Adipocyte (in vitro differentiated cells): ENCODE data around the gene ATP6V1B1.
A peak's percentile ranks its signal among the peaks of the same experiment; 100 is the strongest.
"Not testable (repeated sequence)": the region's sequence is repeated elsewhere in the genome, so short reads cannot be mapped to it uniquely, and the experiment has no call there.

Experiments used
- DNase-seq: peaks from one replicate; pipeline ENCODE4 v3.0.0-alpha.2; 2015; ENCODE audit warnings: low read depth
- H3K27me3 ChIP-seq: replicated peaks from 2 replicates; pipeline ENCODE4 v1.7.0; 2013; ENCODE audit warnings: mild to moderate bottlenecking, low read length, moderate library complexity; ENCODE audit not compliant: control insufficient read depth, insufficient read depth
- H3K36me3 ChIP-seq: 2 replicates; pipeline ENCODE4 v1.7.0; 2013; ENCODE audit warnings: low read length, mild to moderate bottlenecking, moderate library complexity; ENCODE audit not compliant: control insufficient read depth, insufficient read depth, severe bottlenecking
- H3K4me1 ChIP-seq: 2 replicates; pipeline ENCODE4 v1.7.0; 2013; ENCODE audit warnings: mild to moderate bottlenecking, low read length, moderate library complexity; ENCODE audit not compliant: control insufficient read depth, insufficient read depth
- H3K4me3 ChIP-seq: 2 replicates; pipeline ENCODE4 v1.7.0; 2013; ENCODE audit warnings: mild to moderate bottlenecking, low read length, moderate library complexity
- H3K9ac ChIP-seq: 2 replicates; pipeline ENCODE4 v1.7.0; 2013; ENCODE audit warnings: mild to moderate bottlenecking, low read length, moderate library complexity
- H3K9me3 ChIP-seq: 2 replicates; pipeline ENCODE4 v1.7.0; 2013; ENCODE audit warnings: mild to moderate bottlenecking, low read length, moderate library complexity; ENCODE audit not compliant: control insufficient read depth

ATP6V1B1 gene

DNA sequence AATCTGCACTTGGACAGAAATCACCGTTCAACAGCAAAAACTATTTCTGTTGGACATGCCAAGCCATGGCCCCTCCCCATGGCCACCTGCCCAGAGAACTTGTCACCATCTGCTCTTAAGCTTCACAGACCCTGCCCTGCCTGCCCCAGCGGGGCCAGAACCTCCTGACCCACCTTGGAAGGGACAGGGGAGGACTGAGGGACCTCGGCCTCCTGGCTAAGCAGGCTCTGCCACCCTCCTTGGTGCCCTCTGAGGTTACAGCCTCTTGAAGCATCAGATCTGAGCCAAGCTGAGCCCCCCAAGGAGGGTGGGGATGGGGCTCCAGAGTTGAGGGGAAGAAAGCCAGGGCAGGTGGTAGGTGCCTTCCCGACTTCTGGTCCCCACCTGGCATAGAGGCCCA, 52.5 kb downstream of the ATP6V1B1 start:
- Histone ChIP-seq H3K27me3 (no peaks in the 10 kb centered on the region), H3K4me3 (no peak overlapping the region), H3K9ac (peak overlapping the region; percentile 11), H3K4me1 (peaks cover 15% of the 10 kb centered on the region), H3K9me3 (no peaks in the 10 kb centered on the region), H3K36me3 (peaks cover 65% of the 10 kb centered on the region)
- DNase-seq: no peak

- Histone ChIP-seq H3K36me3 (peaks cover 65% of the 10 kb centered on the region), H3K27me3 (no peaks in the 10 kb centered on the region), H3K9ac (no peak overlapping the region), H3K9me3 (no peaks in the 10 kb centered on the region), H3K4me1 (peaks cover 23% of the 10 kb centered on the region), H3K4me3 (no peak overlapping the region)
- no peak for DNase-seq
Measured at GRCh38 chr2:70988726-70989648, 53.3 kb downstream of the ATP6V1B1 start.

DNA sequence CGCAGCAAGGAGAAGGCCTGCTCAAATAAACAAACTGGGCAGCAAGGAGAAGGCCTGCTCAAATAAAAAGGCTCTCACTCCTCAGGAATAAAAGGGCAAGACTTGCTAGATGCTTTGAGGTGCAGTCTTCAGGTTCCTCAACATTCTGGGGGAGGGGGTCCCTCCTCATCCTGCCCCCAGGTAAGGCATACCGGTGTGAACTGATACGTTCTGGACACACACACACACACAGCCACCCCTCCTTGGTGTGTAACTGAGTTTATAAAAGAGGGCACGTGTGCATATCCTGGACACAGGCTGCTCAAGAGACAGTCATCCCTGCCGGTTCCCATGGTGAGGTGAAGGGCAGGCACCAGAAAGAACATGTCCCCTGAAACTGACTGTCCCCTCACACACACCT, 54.5 kb downstream of the ATP6V1B1 start:
- Histone ChIP-seq H3K9me3 (no peaks in the 10 kb centered on the region), H3K4me1 (peaks cover 26% of the 10 kb centered on the region), H3K27me3 (no peaks in the 10 kb centered on the region), H3K4me3 (no peak overlapping the region), H3K9ac (no peak overlapping the region), H3K36me3 (peaks cover 65% of the 10 kb centered on the region)
- DNase-seq: no peak

DNA sequence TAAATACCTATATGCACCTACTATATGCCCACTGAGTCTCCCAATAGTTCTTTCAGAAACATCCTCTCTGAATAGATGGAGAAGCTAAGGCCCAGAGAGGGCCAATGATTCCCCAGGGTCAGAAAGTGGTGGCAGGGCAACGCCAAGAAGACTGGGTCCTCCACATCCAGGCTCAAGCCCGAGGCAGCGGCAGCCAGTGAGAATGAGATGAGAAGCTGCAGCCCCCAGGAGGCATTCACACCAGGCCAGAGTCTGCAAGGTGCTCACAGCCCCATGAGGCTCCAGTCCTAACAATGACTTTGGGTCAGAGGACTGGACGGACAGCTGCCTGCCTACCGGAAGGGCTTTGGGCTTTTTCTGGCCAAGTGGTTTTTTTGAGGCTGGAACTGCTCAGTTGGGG, 55.4 kb downstream of the ATP6V1B1 start:
- no peak for DNase-seq
- Histone ChIP-seq H3K9ac (no peak overlapping the region), H3K27me3 (no peaks in the 10 kb centered on the region), H3K4me1 (peaks cover 29% of the 10 kb centered on the region), H3K4me3 (no peak overlapping the region), H3K9me3 (no peaks in the 10 kb centered on the region), H3K36me3 (peaks cover 57% of the 10 kb centered on the region)

DNA sequence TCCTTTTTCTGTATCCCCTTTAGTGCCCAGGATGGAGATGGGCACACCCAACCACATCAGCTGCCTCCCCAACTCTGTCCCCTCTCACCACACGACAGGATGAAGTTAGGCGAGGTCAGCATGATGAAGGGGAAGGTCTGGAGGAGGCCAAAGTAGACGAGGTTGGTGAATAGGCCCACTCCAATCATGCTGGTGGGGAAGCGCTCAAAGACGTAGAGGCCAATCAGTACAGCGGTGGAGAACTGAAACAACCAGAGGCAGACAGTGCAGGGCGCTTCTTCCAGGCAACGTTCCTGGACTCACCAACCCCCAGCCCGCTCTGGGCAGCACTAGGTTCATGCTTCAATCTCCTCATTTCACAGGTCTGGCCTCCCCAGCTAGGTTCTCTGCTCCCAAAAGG, 56.0 kb downstream of the ATP6V1B1 start:
- Histone ChIP-seq H3K4me3 (no peak overlapping the region), H3K36me3 (peaks cover 51% of the 10 kb centered on the region), H3K4me1 (peaks cover 29% of the 10 kb centered on the region), H3K9me3 (no peaks in the 10 kb centered on the region), H3K9ac (no peak overlapping the region), H3K27me3 (no peaks in the 10 kb centered on the region)
- no peak for DNase-seq

GRCh38 chr2:70992945-70993853, 57.5 kb downstream of the ATP6V1B1 start:
- peaks cover 36% of the 10 kb centered on the region for H3K36me3 ChIP-seq
- H3K4me3 ChIP-seq: peak overlapping the region; percentile 94
- peak overlapping the region; percentile 94 for H3K9ac ChIP-seq
- peaks cover 22% of the 10 kb centered on the region for H3K4me1 ChIP-seq
- H3K27me3 ChIP-seq: no peaks in the 10 kb centered on the region
- no peak for DNase-seq
- H3K9me3 ChIP-seq: no peaks in the 10 kb centered on the region

- H3K4me1 ChIP-seq: peaks cover 20% of the 10 kb centered on the region
- peak; percentile 67 for DNase-seq
- H3K9ac ChIP-seq: peak overlapping the region; percentile 94
- H3K4me3 ChIP-seq: peak overlapping the region; percentile 94
- no peaks in the 10 kb centered on the region for H3K9me3 ChIP-seq
- no peaks in the 10 kb centered on the region for H3K27me3 ChIP-seq
- H3K36me3 ChIP-seq: peaks cover 27% of the 10 kb centered on the region
Measured at GRCh38 chr2:70994009-70994698, 58.5 kb downstream of the ATP6V1B1 start.

DNA sequence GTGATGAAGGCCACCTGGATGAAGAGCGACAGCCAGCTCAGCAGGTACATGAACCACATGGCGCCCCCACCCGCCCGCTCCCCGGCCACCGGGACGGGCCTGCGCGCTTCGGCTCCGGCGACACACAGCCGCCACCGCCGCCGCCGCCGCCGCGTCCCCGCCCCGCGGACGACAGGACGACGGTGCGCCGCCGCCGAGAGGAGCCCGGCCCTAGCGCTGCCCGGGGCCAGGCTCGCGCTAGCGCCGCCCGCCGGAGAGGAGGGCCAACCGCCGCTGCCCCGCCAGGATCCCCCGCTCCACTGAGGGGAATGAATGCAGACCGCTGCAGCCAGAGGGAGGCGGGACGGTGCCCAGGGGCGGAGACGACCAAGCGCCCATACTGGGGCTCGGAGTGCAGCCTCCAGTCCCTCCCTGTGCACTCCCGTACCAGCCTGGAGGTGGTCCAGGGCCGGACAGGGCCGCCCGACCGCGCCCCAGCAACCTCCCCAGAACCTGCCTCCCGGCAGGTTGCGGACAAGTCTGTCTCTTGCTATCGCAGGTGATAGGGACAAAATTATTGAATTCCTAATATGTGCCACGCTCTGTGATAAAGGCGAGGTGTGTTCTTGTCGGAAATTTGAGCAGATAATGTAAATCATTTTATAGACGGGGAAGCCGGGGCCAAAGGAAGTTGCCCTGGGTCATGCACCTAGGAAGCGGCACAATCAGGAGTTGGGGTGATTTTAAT, 59.2 kb downstream of the ATP6V1B1 start, which contains the start of gene TEX261:
TEX261 (minus strand) TSS at position 175 of the 727 bp plus-strand sequence; CDS start at position 59, 116 bp downstream.
- Histone ChIP-seq H3K36me3 (peaks cover 20% of the 10 kb centered on the region), H3K9ac (peak within 1 kb of the TSS; percentile 94), H3K4me3 (peak within 1 kb of the TSS; percentile 94), H3K4me1 (peaks cover 20% of the 10 kb centered on the region), H3K27me3 (no peaks in the 10 kb centered on the region), H3K9me3 (no peaks in the 10 kb centered on the region)
- peak; percentile 95 for DNase-seq

DNA sequence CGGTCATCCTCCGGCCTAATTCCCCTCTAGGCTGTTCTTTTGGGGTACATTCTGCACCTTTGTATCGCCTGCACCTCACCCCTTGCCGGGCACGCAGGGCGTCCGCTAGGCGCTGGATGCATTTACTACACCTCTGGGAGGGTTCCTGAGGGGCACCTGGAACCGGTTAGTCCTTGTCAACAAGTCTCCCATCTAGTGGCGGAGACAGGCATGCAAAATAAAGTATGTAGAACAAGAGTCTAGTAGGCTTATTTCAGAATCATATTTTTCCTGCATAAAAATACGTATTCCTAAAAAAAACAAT, 59.7 kb downstream of the ATP6V1B1 start:
- peak overlapping the region; percentile 85 for H3K9ac ChIP-seq
- H3K9me3 ChIP-seq: no peaks in the 10 kb centered on the region
- no peaks in the 10 kb centered on the region for H3K27me3 ChIP-seq
- peaks cover 15% of the 10 kb centered on the region for H3K36me3 ChIP-seq
- peak; percentile 50 for DNase-seq
- H3K4me1 ChIP-seq: peaks cover 20% of the 10 kb centered on the region
- H3K4me3 ChIP-seq: peak overlapping the region; percentile 94

- H3K9me3 ChIP-seq, H3K4me3 ChIP-seq, H3K4me1 ChIP-seq, H3K36me3 ChIP-seq, DNase-seq, H3K27me3 ChIP-seq, H3K9ac ChIP-seq: not testable (repeated sequence)
Measured at GRCh38 chr2:70998885-70999284, 63.2 kb downstream of the ATP6V1B1 start.
